BJ (cell line): ENCODE measurements around the gene PLXNA2. TPM values are rescaled to one million over a fixed set of nuclear protein-coding genes. Genes with fewer than 3 reads are reported as not detected.

Experiments used
- CTCF ChIA-PET: fragments of 350-600 bp; formaldehyde crosslinking; extraction: SDS; loops from one replicate; lab custom pipeline; 2021; ENCODE audit warnings: antibody characterized with exemption, inconsistent platforms; lab: Yijun Ruan, JAX
- POLR2A ChIA-PET: fragments of 300-600 bp; sonication (Branson Sonifier 250); formaldehyde crosslinking; extraction: SDS; loops from one replicate; lab custom pipeline; 2021; ENCODE audit warnings: antibody characterized with exemption; lab: Charles Lee
- DNase-seq: peaks from one replicate; pipeline ENCODE4 v3.0.0-alpha.2; 2011; ENCODE audit warnings: low read depth
- H3K27me3 ChIP-seq: 2 replicates; pipeline ENCODE4 v1.6.0; 2011; ENCODE audit warnings: low read length; ENCODE audit not compliant: control insufficient read depth, insufficient read depth
- H3K36me3 ChIP-seq: 2 replicates; pipeline ENCODE4 v1.5.1; 2011; ENCODE audit warnings: low read length; ENCODE audit not compliant: control insufficient read depth, insufficient read depth
- H3K4me3 ChIP-seq: 2 replicates; pipeline ENCODE4 v1.5.1; 2011; ENCODE audit warnings: low read depth, mild to moderate bottlenecking, control low read depth, low read length
- CTCF ChIP-seq: IDR thresholded peaks from 2 replicates; pipeline ENCODE4 v1.5.1; 2011; ENCODE audit warnings: low read depth, mild to moderate bottlenecking, control low read depth, inconsistent platforms, low read length, moderate library complexity; ENCODE audit not compliant: insufficient read depth
- polyA plus RNA-seq: library from polyadenylated mRNA; depleted of rRNA; stranded (reverse); fragments of >200 nt; gene quantifications from 2 replicates; pipeline ENCODE4 v1.2.3, GENCODE V29; 2011

Gene PLXNA2
- polyA plus RNA-seq, 1 experiment, result 2.7 TPM

- no peak for DNase-seq
These were observed 27.1 kb upstream of the PLXNA2 start for GRCh38 chr1:208271236-208271635.

GRCh38 chr1:208270651-208271141, 26.5 kb upstream of the PLXNA2 start:
- TF ChIP-seq CTCF, result no peak
- CTCF ChIA-PET, result interaction anchor here (1.5 kb wide), 1 partner anchor 7 kb away, joined by 3 read pairs; no protein-coding TSS in a partner anchor

More at GRCh38 chr1:208271236-208271635, 27.1 kb upstream of the PLXNA2 start:
- Histone ChIP-seq H3K36me3 (no peaks in the 10 kb centered on the region), H3K27me3 (peaks cover 20% of the 10 kb centered on the region), H3K4me3 (no peak overlapping the region)
- ChIA-PET POLR2A (no interaction called here), CTCF (no interaction called here)
- TF ChIP-seq CTCF, result no peak

DNA sequence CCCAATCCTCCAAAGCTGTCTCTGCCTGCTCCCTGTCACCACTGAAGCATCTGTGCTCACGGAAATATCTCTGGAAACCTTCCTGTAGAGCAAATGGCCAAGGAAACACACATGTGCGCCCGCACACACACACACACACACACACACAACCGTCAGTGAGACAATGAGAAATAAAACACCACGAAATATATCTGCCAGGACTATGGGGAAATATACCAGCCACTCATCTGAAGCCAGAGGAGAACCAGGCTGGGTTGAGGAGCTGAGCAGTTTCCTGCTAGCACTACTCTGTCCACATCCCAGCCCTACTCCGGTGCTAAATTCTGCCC, 25.1 kb upstream of the PLXNA2 start:
- ChIA-PET CTCF (interaction anchor here (1.5 to 1.8 kb wide), 2 partner anchors 9 to 10 kb away, joined by 3 to 4 read pairs; no protein-coding TSS in a partner anchor), POLR2A (no interaction called here)
- Histone ChIP-seq H3K4me3 (no peak overlapping the region), H3K36me3 (no peaks in the 10 kb centered on the region), H3K27me3 (peaks cover 20% of the 10 kb centered on the region)
- no peak for TF ChIP-seq CTCF
- no peak for DNase-seq

More at GRCh38 chr1:208270651-208271141, 26.5 kb upstream of the PLXNA2 start:
- POLR2A ChIA-PET, result no interaction called here
- Histone ChIP-seq H3K36me3 (no peaks in the 10 kb centered on the region), H3K4me3 (no peak overlapping the region), H3K27me3 (peaks cover 20% of the 10 kb centered on the region)
- no peak for DNase-seq

- Histone ChIP-seq H3K27me3 (peaks cover 20% of the 10 kb centered on the region), H3K4me3 (no peak overlapping the region), H3K36me3 (no peaks in the 10 kb centered on the region)
- CTCF ChIA-PET, result interaction anchor here (1.8 kb wide), 2 partner anchors 10 to 24 kb away, joined by 4 read pairs; no protein-coding TSS in a partner anchor
- POLR2A ChIA-PET, result no interaction called here
- no peak for TF ChIP-seq CTCF
- DNase-seq, result no peak
These were observed 24.6 kb upstream of the PLXNA2 start for GRCh38 chr1:208268541-208269337.

DNA sequence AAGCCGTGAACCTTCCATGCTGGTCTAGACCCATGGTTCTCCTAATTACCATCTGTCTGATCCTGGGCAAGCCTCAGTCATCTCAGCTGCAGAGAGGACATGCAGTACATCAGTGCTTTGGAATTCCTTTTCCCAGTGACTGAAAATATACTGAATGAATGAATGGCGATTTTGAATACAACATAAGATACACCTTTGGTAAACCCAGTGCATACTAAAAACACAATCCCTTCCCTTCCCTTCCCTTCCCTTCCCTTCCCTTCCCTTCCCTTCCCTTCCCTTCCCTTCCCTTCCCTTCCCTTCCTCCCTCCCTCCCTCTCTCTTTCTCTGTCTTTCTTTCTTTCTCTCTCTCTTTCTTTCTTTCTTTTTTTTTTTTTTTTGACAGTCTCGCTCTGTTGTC, 21.3 kb upstream of the PLXNA2 start:
- peaks cover 15% of the 10 kb centered on the region for H3K27me3 ChIP-seq
- DNase-seq, result no peak
- ChIA-PET POLR2A (no interaction called here), CTCF (no interaction called here)
- H3K36me3 ChIP-seq, result no peaks in the 10 kb centered on the region
- no peak for TF ChIP-seq CTCF
- H3K4me3 ChIP-seq, result no peak overlapping the region
